GM12865 (cell line): ENCODE measurements around the gene ERN2.

Source experiments
- DNase-seq: peaks from one replicate; pipeline ENCODE4 v3.0.0; 2010; ENCODE audit warnings: low read depth
- H3K4me3 ChIP-seq: 2 replicates; pipeline ENCODE4 v1.5.1; 2011; ENCODE audit warnings: mild to moderate bottlenecking, low read depth, low read length, control low read depth
- TF ChIP-seq, protein P1 (sequence below): IDR thresholded peaks from 2 replicates; pipeline ENCODE4 v1.5.1; 2011; ENCODE audit warnings: low read length, control low read depth, low read depth, inconsistent platforms; ENCODE audit not compliant: insufficient read depth; ENCODE audit errors: missing control alignments

Gene ERN2

DNA sequence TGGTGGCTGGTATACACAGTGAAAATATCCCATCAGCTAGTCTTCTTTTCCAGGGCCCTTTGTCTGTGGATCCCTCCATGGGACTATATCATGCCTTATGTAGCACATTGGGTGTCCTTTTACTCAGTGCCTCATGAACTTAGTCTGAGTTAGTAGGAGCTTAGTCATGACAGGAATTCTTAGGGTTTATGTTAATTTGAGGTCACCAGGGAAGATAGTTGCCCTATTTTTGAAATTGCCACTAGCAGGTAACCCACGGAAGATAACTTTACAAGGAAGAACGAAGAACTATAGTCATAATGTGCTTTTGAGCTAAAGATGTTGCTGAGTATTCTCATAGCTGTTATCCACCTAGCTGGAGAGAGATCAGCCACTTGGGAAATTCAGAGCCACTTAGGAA, 49.1 kb downstream of the ERN2 start:
- DNase-seq = no peak
- TF ChIP-seq, protein P1, sequence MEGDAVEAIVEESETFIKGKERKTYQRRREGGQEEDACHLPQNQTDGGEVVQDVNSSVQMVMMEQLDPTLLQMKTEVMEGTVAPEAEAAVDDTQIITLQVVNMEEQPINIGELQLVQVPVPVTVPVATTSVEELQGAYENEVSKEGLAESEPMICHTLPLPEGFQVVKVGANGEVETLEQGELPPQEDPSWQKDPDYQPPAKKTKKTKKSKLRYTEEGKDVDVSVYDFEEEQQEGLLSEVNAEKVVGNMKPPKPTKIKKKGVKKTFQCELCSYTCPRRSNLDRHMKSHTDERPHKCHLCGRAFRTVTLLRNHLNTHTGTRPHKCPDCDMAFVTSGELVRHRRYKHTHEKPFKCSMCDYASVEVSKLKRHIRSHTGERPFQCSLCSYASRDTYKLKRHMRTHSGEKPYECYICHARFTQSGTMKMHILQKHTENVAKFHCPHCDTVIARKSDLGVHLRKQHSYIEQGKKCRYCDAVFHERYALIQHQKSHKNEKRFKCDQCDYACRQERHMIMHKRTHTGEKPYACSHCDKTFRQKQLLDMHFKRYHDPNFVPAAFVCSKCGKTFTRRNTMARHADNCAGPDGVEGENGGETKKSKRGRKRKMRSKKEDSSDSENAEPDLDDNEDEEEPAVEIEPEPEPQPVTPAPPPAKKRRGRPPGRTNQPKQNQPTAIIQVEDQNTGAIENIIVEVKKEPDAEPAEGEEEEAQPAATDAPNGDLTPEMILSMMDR = no peak
- no peak overlapping the region for H3K4me3 ChIP-seq

DNA sequence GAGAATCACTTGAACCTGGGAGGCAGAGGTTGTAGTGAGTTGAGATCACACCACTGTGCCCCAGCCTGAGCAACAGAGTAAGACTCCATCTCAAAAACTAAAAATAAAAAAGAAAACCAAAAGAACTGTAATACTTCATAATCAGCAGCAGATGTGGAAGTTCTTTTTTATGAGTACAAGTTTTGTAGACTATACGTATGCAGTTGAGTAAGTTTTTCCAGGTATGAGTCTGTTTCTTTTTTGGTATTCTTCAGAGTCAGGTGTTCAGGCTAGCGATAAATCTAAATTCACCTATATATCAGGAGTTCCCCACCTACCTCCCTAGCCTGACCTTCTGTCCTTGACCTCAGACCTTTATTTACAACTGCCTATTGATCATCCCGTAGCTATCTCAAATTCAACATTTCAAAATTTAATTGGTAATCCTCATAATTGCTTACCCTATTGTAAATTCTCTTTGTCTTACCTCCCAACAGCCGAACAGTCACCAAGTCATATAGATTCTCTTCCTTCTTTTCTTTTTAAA, 61.0 kb downstream of the ERN2 start:
- TF ChIP-seq, protein P1 = no peak
- peak; percentile 33 for DNase-seq

DNA sequence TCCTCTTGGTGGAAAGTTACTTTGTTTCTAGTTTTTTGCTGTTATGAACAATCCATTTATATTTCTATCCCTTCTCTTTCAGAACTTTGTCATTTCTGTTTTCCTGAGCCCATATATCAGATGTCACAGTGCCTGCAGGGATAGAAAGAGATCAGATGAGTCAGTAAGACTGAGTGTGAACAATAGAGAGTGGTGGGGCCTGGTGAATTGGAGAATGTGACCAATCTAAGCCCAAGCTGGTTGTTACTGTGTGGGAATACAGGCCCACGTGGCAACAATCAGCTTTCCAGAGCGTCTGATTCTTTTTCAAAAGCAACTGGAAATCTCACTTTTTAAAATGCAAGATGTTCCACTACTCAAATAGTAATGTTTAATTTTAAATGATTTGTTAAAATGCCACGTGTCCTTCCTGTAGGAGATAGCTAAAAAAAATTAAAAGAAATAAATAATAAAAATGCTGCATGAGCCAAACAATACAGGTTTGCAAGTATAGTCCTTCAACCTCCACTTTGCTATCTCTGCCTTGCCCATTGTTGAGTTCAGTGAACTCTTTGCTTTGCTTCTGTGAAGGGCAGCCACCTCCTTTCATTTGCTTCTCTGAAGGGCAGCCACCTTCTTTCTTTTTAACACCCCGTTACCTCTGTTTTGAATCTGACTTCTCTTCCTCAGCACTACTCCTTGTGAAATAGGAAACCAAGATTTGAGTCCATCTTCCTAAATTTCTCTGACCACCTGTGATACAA, 62.2 kb downstream of the ERN2 start:
- TF ChIP-seq, protein P1 = no peak
- no peak for DNase-seq
- peak overlapping the region; percentile 11; the same call in 1 of the 2 replicates for H3K4me3 ChIP-seq

More for the DNA sequence above, 61.0 kb downstream of the ERN2 start:
- no peak overlapping the region; the same call in 1 of the 2 replicates for H3K4me3 ChIP-seq

DNA sequence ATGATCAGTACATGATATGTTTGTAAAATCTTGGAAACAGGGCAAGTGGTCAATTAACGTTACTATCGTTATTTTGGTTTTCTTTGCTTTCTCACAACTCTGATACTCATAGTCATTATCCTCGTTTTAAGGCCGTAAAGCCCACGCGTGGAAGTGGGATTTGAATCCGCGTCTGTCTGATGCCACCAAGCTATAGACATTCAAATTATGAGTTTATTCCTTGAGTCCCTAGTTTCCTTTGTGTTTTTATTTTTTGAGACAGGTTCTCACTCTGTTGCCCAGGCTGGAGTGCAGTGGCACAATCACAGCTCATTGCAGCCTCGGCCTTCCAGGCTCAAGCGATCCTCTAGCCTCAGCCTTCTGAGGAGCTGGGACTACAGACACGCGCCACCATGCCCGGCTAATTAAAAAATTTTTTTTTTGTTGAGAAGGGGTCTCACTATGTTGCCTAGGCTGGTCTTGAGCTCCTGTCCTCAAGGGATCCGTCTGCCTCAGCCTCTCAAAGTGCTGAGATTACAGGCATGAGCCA, 70.7 kb downstream of the ERN2 start:
- H3K4me3 ChIP-seq = peak overlapping the region; percentile 87
- DNase-seq = no peak
- TF ChIP-seq, protein P1 = no peak

DNA sequence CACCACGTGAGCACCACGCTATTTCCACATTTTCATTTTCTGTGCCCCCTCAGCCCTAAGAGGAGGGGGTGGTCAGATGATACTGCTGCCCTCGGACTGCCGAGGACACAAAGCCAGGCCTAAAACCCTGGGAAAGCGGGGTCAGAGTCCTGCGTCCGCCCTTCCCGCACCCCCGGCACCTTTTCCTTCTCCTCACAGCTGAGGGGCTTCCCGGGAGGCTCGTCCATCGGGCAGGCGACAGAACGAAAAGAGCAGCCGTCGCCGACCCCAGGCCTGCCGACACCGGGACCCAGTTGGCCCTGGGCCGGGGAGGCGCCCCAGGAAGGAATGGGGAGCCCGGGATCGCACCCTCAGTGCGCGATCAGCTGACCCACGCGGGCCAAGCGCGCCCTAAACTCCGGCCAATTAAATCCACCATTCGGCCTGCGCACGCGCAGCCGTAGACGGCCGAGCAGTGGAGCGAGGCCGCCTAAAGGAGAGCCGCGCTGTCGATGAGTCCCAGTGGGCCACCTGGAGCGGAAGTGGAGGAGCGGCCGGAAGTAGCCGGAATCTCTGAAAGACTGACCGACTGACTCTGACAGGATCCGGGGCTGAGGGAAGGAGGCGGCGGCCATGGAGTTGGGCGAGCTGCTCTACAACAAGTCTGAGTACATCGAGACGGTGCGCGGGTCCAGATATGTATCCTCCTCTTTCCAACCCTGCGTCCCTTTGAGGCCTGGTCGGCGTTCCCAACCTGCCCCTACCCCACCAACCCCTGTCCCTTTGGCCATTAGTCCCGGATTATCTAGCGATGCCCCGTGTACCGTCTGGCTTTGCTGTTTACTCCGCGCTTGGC, 71.9 kb downstream of the ERN2 start, which contains the start of the genes DCTN5 and PALB2:
Gene DCTN5, plus strand, starts transcription at position 536 of the 835 bp plus-strand sequence. Its CDS starts 77 bp downstream, at position 613.
Gene PALB2, minus strand, starts transcription at position 380 of the 835 bp plus-strand sequence. Its CDS starts 153 bp downstream, at position 227.
- peak within 1 kb of the TSS; percentile 87 for H3K4me3 ChIP-seq
- peak; percentile 97 for DNase-seq
- TF ChIP-seq, protein P1 = no peak

DNA sequence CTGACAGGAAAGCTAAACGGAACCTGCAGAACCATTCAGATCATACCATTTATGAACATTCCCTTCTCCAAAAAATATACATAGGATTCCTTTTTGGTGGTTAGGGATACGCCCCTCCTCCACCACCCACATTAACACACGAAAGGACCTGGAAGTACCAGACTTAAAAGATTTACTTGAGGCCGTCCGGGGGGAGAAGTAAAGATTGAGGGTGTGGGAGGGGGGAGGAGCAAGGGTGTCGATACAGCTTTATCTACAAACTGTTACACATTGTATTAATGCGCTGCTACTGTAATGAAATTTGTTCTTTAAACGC, 72.4 kb downstream of the ERN2 start:
- peak overlapping the region; percentile 87 for H3K4me3 ChIP-seq
- TF ChIP-seq, protein P1 = no peak
- peak; percentile 3 for DNase-seq
